ENCODE measurements around the gene SPAG9. TPM values are rescaled to one million over a fixed set of nuclear protein-coding genes. Genes with fewer than 3 reads are reported as not detected.

Gene SPAG9
- total and polyA plus RNA-seq, 2 of the 8 experiments (the other 6 are each of a cell fraction or from before 2014, with no cell fraction given) = 9.8 to 63.8 TPM

DNA sequence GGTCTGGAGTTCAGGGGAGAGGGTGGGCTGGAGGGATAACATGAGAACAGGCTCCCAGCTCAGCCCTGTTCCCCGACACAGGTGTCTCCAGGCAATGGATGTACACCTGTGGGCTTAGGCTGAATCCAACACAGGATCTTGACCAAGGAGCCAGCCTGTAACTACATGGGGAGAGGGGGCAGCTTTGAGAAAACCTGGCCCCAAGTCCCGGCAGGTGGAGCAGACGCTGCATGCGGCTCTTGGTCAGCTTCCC lies 181.2 kb downstream of the SPAG9 start:
- WGBS, 2 experiments (ENCODE audit: extremely low coverage in 1 of 2, insufficient coverage in 1 of 2, insufficient read length in 1 of 2, insufficient replicate concordance in 2 of 2, low coverage in 1 of 2, low lambda C conversion rate in 2 of 2, missing lambda C conversion rate in 1 of 2) = 98% methylated on average over 4 of the region's 4 CpGs; no CpG with 5 or more reads in 1 of the 2 experiments
- no peak for TF ChIP-seq EZH2 (IDR thresholded peaks at IDR 0.05; ENCODE audit: low read depth, low read length, severe bottlenecking)
- TF ChIP-seq, protein P1, sequence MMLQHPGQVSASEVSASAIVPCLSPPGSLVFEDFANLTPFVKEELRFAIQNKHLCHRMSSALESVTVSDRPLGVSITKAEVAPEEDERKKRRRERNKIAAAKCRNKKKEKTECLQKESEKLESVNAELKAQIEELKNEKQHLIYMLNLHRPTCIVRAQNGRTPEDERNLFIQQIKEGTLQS (IDR thresholded peaks at IDR 0.05; ENCODE audit: insufficient read depth, low read depth, low read length) = no peak
- TF ChIP-seq CBX8 (IDR thresholded peaks at IDR 0.05; ENCODE audit: borderline replicate concordance, low read depth, low read length) = no peak
- no peak for TF ChIP-seq SP1 (IDR thresholded peaks at IDR 0.05; ENCODE audit: low read depth, low read length)
- no peak for TF ChIP-seq SAP30 (IDR thresholded peaks at IDR 0.05; ENCODE audit: insufficient read depth, insufficient replicate concordance, low read length)
- no peak for TF ChIP-seq CBX5 (IDR thresholded peaks at IDR 0.05; ENCODE audit: low read depth, low read length)
- TF ChIP-seq SIX5 (IDR thresholded peaks at IDR 0.05; ENCODE audit: low read depth, low read length) = no peak
- TF ChIP-seq TAF1 (IDR thresholded peaks at IDR 0.05; ENCODE audit: low read depth, low read length) = no peak
- TF ChIP-seq SRF (IDR thresholded peaks at IDR 0.05; ENCODE audit: low read depth, low read length) = no peak
- no peak for TF ChIP-seq TBP (IDR thresholded peaks at IDR 0.05; ENCODE audit: low read depth, low read length)
- no peak for TF ChIP-seq SUZ12 (IDR thresholded peaks at IDR 0.05; ENCODE audit: low read length)
- TF ChIP-seq POLR2AphosphoS5 (IDR thresholded peaks at IDR 0.05; ENCODE audit: low read depth, low read length) = no peak
- TF ChIP-seq HDAC2 (IDR thresholded peaks at IDR 0.05; ENCODE audit: borderline replicate concordance in 1 of 2, low read depth in 2 of 2, low read length in 2 of 2) = no peak
- TF ChIP-seq BRCA1 (IDR thresholded peaks at IDR 0.05; ENCODE audit: low read depth, low read length) = no peak
- TF ChIP-seq SP2 (IDR thresholded peaks at IDR 0.05; ENCODE audit: low read length) = no peak

More for the DNA sequence above, 181.2 kb downstream of the SPAG9 start:
- H3K79me1 ChIP-seq (ENCODE audit: low read depth, low read length) = no peaks in the 10 kb centered on the region
- ChIA-PET CTCF (ENCODE audit: partially characterized antibody) (interaction anchor here (0.9 to 21.7 kb wide), 4 partner anchors 10 to 87 kb away, joined by 3 to 735 read pairs (median 6); partner anchors contain the start of gene TOB1), POLR2A (ENCODE audit: partially characterized antibody) (interaction anchor here (21.0 kb wide), 1 partner anchor 76 kb away, joined by 308 read pairs; the partner anchor contains the start of gene TOB1)
- H3K56ac ChIP-seq (replicated peaks; ENCODE audit: insufficient read length, low read depth, low read length) = no peak overlapping the region
- no peak overlapping the region; the same call in 1 of the 2 replicates for H2AK5ac ChIP-seq (ENCODE audit: low read depth, low read length)
- H2BK12ac ChIP-seq (ENCODE audit: low read depth, low read length) = no peak overlapping the region
- H3K27ac ChIP-seq (ENCODE audit: low read depth, low read length) = no peak overlapping the region
- H3K36me3 ChIP-seq (ENCODE audit: control insufficient read depth in 2 of 4, insufficient read depth in 4 of 4, low read length in 3 of 4) = no peaks in the 10 kb centered on the region
- H3K18ac ChIP-seq (ENCODE audit: extremely low read depth, low read length) = no peak overlapping the region
- no peak overlapping the region for H3K4me3 ChIP-seq (ENCODE audit: extremely low read depth in 1 of 4, insufficient read depth in 2 of 4, low read depth in 3 of 4, low read length in 4 of 4)
- no peak overlapping the region for H2AFZ ChIP-seq (ENCODE audit: low read length)
- peaks cover 4% of the 10 kb centered on the region; the same call in 1 of the 2 replicates for H3K23me2 ChIP-seq (ENCODE audit: low read depth, low read length)
- H3K79me2 ChIP-seq (ENCODE audit: control insufficient read depth in 1 of 2, insufficient read depth in 2 of 2, low read length in 2 of 2) = no peaks in the 10 kb centered on the region
- no peak overlapping the region for H3K14ac ChIP-seq (ENCODE audit: insufficient read length)
- no peak overlapping the region for H4K91ac ChIP-seq (replicated peaks; ENCODE audit: insufficient read length, low read length)
- H2BK15ac ChIP-seq (ENCODE audit: low read length) = no peak overlapping the region
- no peak overlapping the region for H2BK5ac ChIP-seq (ENCODE audit: low read depth, low read length)
- no peak overlapping the region for H4K8ac ChIP-seq (ENCODE audit: extremely low read depth, insufficient read depth, low read length)
- no peaks in the 10 kb centered on the region for H3K9me3 ChIP-seq (ENCODE audit: insufficient read depth in 2 of 2, low read depth in 1 of 2, low read length in 1 of 2)
- H3K9ac ChIP-seq (replicated peaks in 1 of 4; ENCODE audit: extremely low read depth in 1 of 4, low read depth in 3 of 4, low read length in 3 of 4) = no peak overlapping the region
- H3K23ac ChIP-seq (ENCODE audit: insufficient read length) = no peak overlapping the region
- DNase-seq (ENCODE audit: low read depth in 1 of 2, low spot score in 2 of 2) (no peak), FAIRE-seq (no peak)
- H3K4me2 ChIP-seq (ENCODE audit: insufficient read depth in 1 of 2, low read depth in 2 of 2, low read length in 2 of 2) = no peak overlapping the region
- no peak overlapping the region for H2BK20ac ChIP-seq (ENCODE audit: low read length)
- H4K5ac ChIP-seq (ENCODE audit: insufficient read length, low read depth, low read length) = no peak overlapping the region
- peaks cover 0 to 6% (median 1%) of the 10 kb centered on the region in 4 experiments; a peak in 2 of 7 replicates for H3K27me3 ChIP-seq (replicated peaks in 1 of 4; ENCODE audit: control insufficient read depth in 3 of 4, extremely low read depth in 1 of 4, insufficient read depth in 3 of 4, low read length in 3 of 4)
- H4K20me1 ChIP-seq (replicated peaks in 1 of 2; ENCODE audit: control insufficient read depth in 1 of 2, insufficient read depth in 2 of 2, low read length in 2 of 2) = peaks cover 0 to 1% of the 10 kb centered on the region in 2 experiments
- H2BK120ac ChIP-seq (replicated peaks; ENCODE audit: low read depth, low read length) = no peak overlapping the region
- no peak overlapping the region for H3K4ac ChIP-seq (replicated peaks; ENCODE audit: insufficient read length, low read depth, low read length)
- peaks cover 0 to 9% (median 7%) of the 10 kb centered on the region in 4 experiments; a peak in 5 of 7 replicates for H3K4me1 ChIP-seq (replicated peaks in 1 of 4; ENCODE audit: control insufficient read depth in 3 of 4, insufficient read depth in 4 of 4, low read length in 3 of 4)

Measured in H1 (cell line).